ENCODE data around the gene SELPLG.

- TF ChIP-seq POLR2AphosphoS5 (IDR thresholded peaks at IDR 0.05; ENCODE audit: low read depth, low read length) = no peak
- TF ChIP-seq POLR2A (IDR thresholded peaks at IDR 0.05; ENCODE audit: low read depth, low read length) = no peak
- no peak for TF ChIP-seq TAF1 (IDR thresholded peaks at IDR 0.05; ENCODE audit: low read depth, low read length)
These were observed 44.5 kb upstream of the SELPLG start for GRCh38 chr12:108678104-108678730.

Measured in GM12891 (cell line).